ENCODE measurements around the gene TNFSF15.
"Not testable (repeated sequence)": the region's sequence is repeated elsewhere in the genome, so short reads cannot be mapped to it uniquely, and the experiment has no call there.

The TNFSF15 gene

DNA sequence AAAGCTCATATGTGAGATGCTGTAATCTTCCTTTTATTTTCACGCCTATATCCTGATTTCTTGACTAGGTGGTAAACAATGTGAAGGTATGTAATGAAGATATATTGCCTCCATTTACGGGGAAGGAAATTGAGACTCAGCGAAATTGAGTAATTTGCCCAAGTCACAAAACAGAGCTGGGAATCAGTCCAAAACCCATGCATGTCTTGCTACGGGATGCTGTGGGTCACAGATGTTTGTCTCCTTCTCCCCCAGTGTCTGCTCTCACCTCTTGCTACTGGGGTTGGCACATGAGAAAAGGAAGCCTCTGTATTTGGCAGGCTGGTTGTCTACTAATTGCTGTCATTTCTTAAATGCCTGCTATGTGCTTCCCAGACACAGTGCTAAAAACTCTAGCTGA, 70.1 kb downstream of the TNFSF15 start:
- H3K4me3 Mint-ChIP-seq, result no peak overlapping the region
- no peaks in the 10 kb centered on the region for H3K27me3 Mint-ChIP-seq
- peak overlapping the region; percentile 96 for H3K27ac Mint-ChIP-seq
- no peaks in the 10 kb centered on the region for H3K36me3 Mint-ChIP-seq
- peaks cover 56% of the 10 kb centered on the region for H3K4me1 Mint-ChIP-seq (ENCODE audit: low read depth)
- no peaks in the 10 kb centered on the region for H3K9me3 Mint-ChIP-seq (ENCODE audit: low read depth)

DNA sequence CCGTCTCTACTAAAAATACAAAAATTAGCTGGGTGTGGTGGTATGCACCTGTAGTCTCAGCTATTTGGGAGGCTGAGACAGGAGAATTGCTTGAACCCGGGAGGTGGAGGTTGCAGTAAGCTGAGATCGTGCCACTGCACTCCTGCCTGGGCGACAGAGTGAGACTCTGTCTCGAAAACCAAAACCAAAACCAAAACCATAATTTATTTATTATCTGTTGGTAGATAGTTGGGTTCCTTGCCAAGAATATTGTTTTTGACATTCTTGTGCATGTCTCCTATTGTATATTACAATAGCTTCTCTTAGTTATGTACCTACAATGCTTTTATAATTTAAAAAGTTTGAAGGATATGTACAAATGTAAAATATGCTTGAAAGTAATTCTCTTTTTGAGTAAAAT, 70.7 kb downstream of the TNFSF15 start:
- not testable (repeated sequence) for H3K27ac Mint-ChIP-seq; H3K27me3 Mint-ChIP-seq; H3K36me3 Mint-ChIP-seq; H3K4me3 Mint-ChIP-seq; H3K9me3 Mint-ChIP-seq (ENCODE audit: low read depth)
- H3K4me1 Mint-ChIP-seq (ENCODE audit: low read depth), result peaks cover 56% of the 10 kb centered on the region

Data from activated naive CD8-positive, alpha-beta T cell (primary cell).